Mesenchymal stem cell (in vitro differentiated cells and primary cell): ENCODE results near the gene UNC93B1.

Experiments
- DNase-seq: peaks from one replicate; pipeline ENCODE4 v3.0.0-alpha.2; 2013
- H2AFZ ChIP-seq: one replicate; pipeline ENCODE4 v1.6.1; 2013; ENCODE audit warnings: low read depth, mild to moderate bottlenecking, control low read depth, inconsistent platforms, low read length, moderate library complexity
- H2AK5ac ChIP-seq: 2 replicates; pipeline ENCODE4 v1.6.1; 2013; ENCODE audit warnings: low read length, moderate library complexity, mild to moderate bottlenecking, inconsistent platforms; ENCODE audit not compliant: severe bottlenecking
- H2BK120ac ChIP-seq: one replicate; pipeline ENCODE4 v1.6.1; 2013; ENCODE audit warnings: low read depth, mild to moderate bottlenecking, inconsistent platforms, low read length, moderate library complexity
- H2BK12ac ChIP-seq, 2 experiments: one replicate each; pipeline ENCODE4 v1.6.1; 2013; ENCODE audit warnings: inconsistent platforms in 2 of 2, low read length in 2 of 2, mild to moderate bottlenecking in 2 of 2, moderate library complexity in 2 of 2, control low read depth in 1 of 2
- H2BK15ac ChIP-seq: one replicate; pipeline ENCODE4 v1.6.1; 2013; ENCODE audit warnings: mild to moderate bottlenecking, low read depth, inconsistent platforms; ENCODE audit not compliant: poor library complexity, severe bottlenecking
- H2BK5ac ChIP-seq: 2 replicates; pipeline ENCODE4 v1.6.1; 2013; ENCODE audit warnings: low read depth, mild to moderate bottlenecking, low read length, control low read depth, inconsistent platforms; ENCODE audit not compliant: poor library complexity, severe bottlenecking
- H3K14ac ChIP-seq, 2 experiments: one replicate each; pipeline ENCODE4 v1.6.1; 2013; ENCODE audit warnings: inconsistent platforms in 2 of 2, low read length in 2 of 2, control low read depth in 1 of 2, mild to moderate bottlenecking in 1 of 2, moderate library complexity in 1 of 2
- H3K18ac ChIP-seq, 2 experiments: one replicate each; pipeline ENCODE4 v1.6.1; 2013; ENCODE audit warnings: inconsistent platforms in 2 of 2, low read length in 2 of 2, control low read depth in 1 of 2, low read depth in 1 of 2, mild to moderate bottlenecking in 1 of 2
- H3K23ac ChIP-seq, 2 experiments: one replicate each; pipeline ENCODE4 v1.6.1; 2013; ENCODE audit warnings: inconsistent platforms in 2 of 2, low read length in 2 of 2, mild to moderate bottlenecking in 2 of 2, moderate library complexity in 2 of 2, control low read depth in 1 of 2
- H3K27ac ChIP-seq: 2 replicates; pipeline ENCODE4 v1.5.1; 2013; ENCODE audit warnings: mild to moderate bottlenecking, moderate library complexity, low read length, control low read depth, inconsistent platforms; ENCODE audit not compliant: poor library complexity, severe bottlenecking
- H3K27me3 ChIP-seq, 2 experiments: 2 replicates each; pipeline versions ENCODE4 v1.6.1 to v1.7.0; 2013; ENCODE audit warnings: low read length in 2 of 2, mild to moderate bottlenecking in 2 of 2, moderate library complexity in 2 of 2, control low read depth in 1 of 2, inconsistent platforms in 1 of 2; ENCODE audit not compliant: control insufficient read depth in 1 of 2, insufficient read depth in 1 of 2
- H3K36me3 ChIP-seq, 2 experiments: 2 replicates each; pipeline versions ENCODE4 v1.6.1 to v1.7.0; 2013; ENCODE audit warnings: low read length in 2 of 2, control low read depth in 1 of 2, inconsistent platforms in 1 of 2, low read depth in 1 of 2, mild to moderate bottlenecking in 1 of 2; ENCODE audit not compliant: insufficient read depth in 2 of 2, control insufficient read depth in 1 of 2
- H3K4ac ChIP-seq, 2 experiments: one replicate each; pipeline ENCODE4 v1.6.1; 2013; ENCODE audit warnings: inconsistent platforms in 2 of 2, low read length in 2 of 2, mild to moderate bottlenecking in 2 of 2, moderate library complexity in 2 of 2, control low read depth in 1 of 2, low read depth in 1 of 2
- H3K4me1 ChIP-seq: 2 replicates; pipeline ENCODE4 v1.6.1; 2013; ENCODE audit warnings: low read depth, low read length, control low read depth; ENCODE audit not compliant: control insufficient read depth, insufficient read depth
- H3K4me2 ChIP-seq: 2 replicates; pipeline ENCODE4 v1.6.1; 2013; ENCODE audit warnings: low read length, mild to moderate bottlenecking, inconsistent platforms; ENCODE audit not compliant: poor library complexity, severe bottlenecking
- H3K4me3 ChIP-seq, 2 experiments: 2 replicates each; pipeline versions ENCODE4 v1.5.1 to v1.7.0; 2013; ENCODE audit warnings: low read length in 2 of 2, mild to moderate bottlenecking in 2 of 2, control low read depth in 1 of 2, low read depth in 1 of 2; ENCODE audit not compliant: insufficient read depth in 1 of 2
- H3K79me1 ChIP-seq: replicated peaks from 2 replicates; pipeline ENCODE4 v1.6.1; 2013; ENCODE audit warnings: mild to moderate bottlenecking, control low read depth, low read length, inconsistent platforms; ENCODE audit not compliant: poor library complexity, severe bottlenecking
- H3K9ac ChIP-seq: 2 replicates; pipeline ENCODE4 v1.7.0; 2013; ENCODE audit warnings: mild to moderate bottlenecking, low read length, moderate library complexity
- H3K9me3 ChIP-seq: 2 replicates; pipeline ENCODE4 v1.7.0; 2013; ENCODE audit warnings: mild to moderate bottlenecking, low read length; ENCODE audit not compliant: control insufficient read depth
- H4K8ac ChIP-seq: one replicate; pipeline ENCODE4 v1.6.1; 2013; ENCODE audit warnings: inconsistent platforms, mild to moderate bottlenecking, low read length, moderate library complexity
- H4K91ac ChIP-seq: one replicate; pipeline ENCODE4 v1.6.1; 2013; ENCODE audit warnings: mild to moderate bottlenecking, low read length, inconsistent platforms
- WGBS: methylation state at CpG from one replicate; pipeline ENCODE4 v1.1.7; 2013; ENCODE audit warnings: mixed read lengths; 5-methylcytosine and 5-hydroxymethylcytosine counted together

Gene UNC93B1

GRCh38 chr11:68048681-68049508 lies 45.0 kb upstream of the UNC93B1 start:
- H3K4me2 ChIP-seq = no peak overlapping the region
- DNase-seq = no peak

GRCh38 chr11:68047437-68048290 lies 43.8 kb upstream of the UNC93B1 start:
- Histone ChIP-seq H2BK12ac (no peak overlapping the region), H3K4me2 (no peak overlapping the region), H2AFZ (no peak overlapping the region), H3K4me1 (peaks cover 69% of the 10 kb centered on the region), H3K36me3 (peaks cover 77 to 95% of the 10 kb centered on the region in 2 experiments), H3K9me3 (no peaks in the 10 kb centered on the region), H3K27ac (no peak overlapping the region), H3K18ac (no peak overlapping the region), H2BK5ac (no peak overlapping the region), H2AK5ac (peak overlapping the region; percentile 4), H3K14ac (no peak overlapping the region), H4K8ac (no peak overlapping the region), H3K79me1 (peaks cover 21% of the 10 kb centered on the region), H4K91ac (no peak overlapping the region), H3K4ac (no peak overlapping the region), H3K4me3 (no peak overlapping the region), H3K9ac (no peak overlapping the region), H3K27me3 (no peaks in the 10 kb centered on the region), H2BK120ac (no peak overlapping the region), H2BK15ac (no peak overlapping the region), H3K23ac (no peak overlapping the region)
- DNase-seq = no peak
- 96% methylated on average over 37 of the region's 37 CpGs for WGBS

More at GRCh38 chr11:68048681-68049508, 45.0 kb upstream of the UNC93B1 start:
- H3K18ac ChIP-seq = no peak overlapping the region
- no peak overlapping the region for H2BK15ac ChIP-seq
- H3K9ac ChIP-seq = no peak overlapping the region
- peak overlapping the region; percentile 21 for H2AK5ac ChIP-seq
- H3K36me3 ChIP-seq = peaks cover 90 to 91% of the 10 kb centered on the region in 2 experiments
- H2BK5ac ChIP-seq = no peak overlapping the region
- H3K79me1 ChIP-seq = peaks cover 17% of the 10 kb centered on the region
- H3K4ac ChIP-seq = no peak overlapping the region
- H3K23ac ChIP-seq = no peak overlapping the region
- H3K4me3 ChIP-seq = no peak overlapping the region
- no peak overlapping the region for H3K27ac ChIP-seq
- H4K8ac ChIP-seq = no peak overlapping the region
- H2BK12ac ChIP-seq = no peak overlapping the region
- peaks cover 62% of the 10 kb centered on the region for H3K4me1 ChIP-seq
- H3K27me3 ChIP-seq = no peaks in the 10 kb centered on the region
- H2AFZ ChIP-seq = no peak overlapping the region
- H3K14ac ChIP-seq = no peak overlapping the region
- H2BK120ac ChIP-seq = no peak overlapping the region
- no peak overlapping the region for H4K91ac ChIP-seq
- no peaks in the 10 kb centered on the region for H3K9me3 ChIP-seq
- WGBS = 96% methylated on average over 35 of the region's 35 CpGs

GRCh38 chr11:68044898-68045351 lies 41.0 kb upstream of the UNC93B1 start:
- Histone ChIP-seq H3K9me3 (no peaks in the 10 kb centered on the region), H3K79me1 (peaks cover 17% of the 10 kb centered on the region), H3K36me3 (peaks cover 55 to 85% of the 10 kb centered on the region in 2 experiments), H4K8ac (no peak overlapping the region), H2BK120ac (no peak overlapping the region), H2AFZ (no peak overlapping the region), H3K18ac (no peak overlapping the region), H3K4ac (no peak overlapping the region), H3K4me3 (no peak overlapping the region), H2BK5ac (no peak overlapping the region), H4K91ac (no peak overlapping the region), H2AK5ac (peak overlapping the region; percentile 21), H3K9ac (no peak overlapping the region), H3K27ac (no peak overlapping the region), H3K23ac (no peak overlapping the region), H3K14ac (no peak overlapping the region), H2BK12ac (no peak overlapping the region), H3K27me3 (no peaks in the 10 kb centered on the region), H3K4me1 (peaks cover 70% of the 10 kb centered on the region), H3K4me2 (no peak overlapping the region), H2BK15ac (no peak overlapping the region)
- WGBS = 96% methylated on average over 18 of the region's 18 CpGs
- DNase-seq = no peak
